Loucy (cell line): ENCODE data around the gene PADI1.

Experiments used
- H2AFZ ChIP-seq: fragments of 200-600 bp; sonication (generic); 2 replicates; pipeline ENCODE4 v1.6.0; 2016; ENCODE audit warnings: antibody characterized with exemption, mild to moderate bottlenecking, low read length, moderate library complexity
- H3F3A ChIP-seq: fragments of 200-600 bp; 2 replicates; pipeline ENCODE4 v1.6.0; 2016; ENCODE audit warnings: antibody characterized with exemption, low read depth, mild to moderate bottlenecking
- H3K27me3 ChIP-seq: fragments of 200-600 bp; sonication (generic); 2 replicates; pipeline ENCODE4 v1.6.1; 2014; ENCODE audit warnings: low read length, mild to moderate bottlenecking; ENCODE audit not compliant: insufficient read depth, poor library complexity, severe bottlenecking
- H3K36me3 ChIP-seq: fragments of 200-600 bp; sonication (generic); 2 replicates; pipeline ENCODE4 v1.6.1; 2016; ENCODE audit warnings: low read length; ENCODE audit not compliant: insufficient read depth
- H3K4me1 ChIP-seq: fragments of 200-600 bp; sonication (generic); 2 replicates; pipeline ENCODE4 v1.5.1; 2014; ENCODE audit warnings: low read length, mild to moderate bottlenecking; ENCODE audit not compliant: insufficient read depth, poor library complexity, severe bottlenecking
- H3K4me2 ChIP-seq: fragments of 200-600 bp; sonication (generic); 2 replicates; pipeline ENCODE4 v1.6.0; 2014; ENCODE audit warnings: antibody characterized with exemption, low read length, low read depth, mild to moderate bottlenecking; ENCODE audit not compliant: poor library complexity, severe bottlenecking
- H3K4me3 ChIP-seq: fragments of 200-600 bp; sonication (generic); 2 replicates; pipeline ENCODE4 v1.5.1; 2014; ENCODE audit warnings: low read length, mild to moderate bottlenecking, mixed read lengths; ENCODE audit not compliant: poor library complexity, severe bottlenecking
- H3K79me2 ChIP-seq: fragments of 200-600 bp; sonication (generic); 2 replicates; pipeline ENCODE4 v1.6.1; 2014; ENCODE audit warnings: low read length; ENCODE audit not compliant: insufficient read depth
- H3K9ac ChIP-seq: fragments of 200-600 bp; sonication (generic); 2 replicates; pipeline ENCODE4 v1.6.0; 2014; ENCODE audit warnings: mild to moderate bottlenecking, low read depth, low read length, moderate library complexity; ENCODE audit not compliant: poor library complexity, severe bottlenecking
- H3K9me2 ChIP-seq: fragments of 200-600 bp; sonication (generic); replicated peaks from 2 replicates; pipeline ENCODE4 v1.6.1; 2016; ENCODE audit warnings: low read depth, low read length, mixed read lengths
- H3K9me3 ChIP-seq: fragments of 200-600 bp; sonication (generic); 2 replicates; pipeline ENCODE4 v1.6.1; 2014; ENCODE audit warnings: mild to moderate bottlenecking, antibody characterized with exemption, low read length, low read depth; ENCODE audit not compliant: insufficient read depth
- H4K20me1 ChIP-seq: fragments of 200-600 bp; sonication (generic); 2 replicates; pipeline ENCODE4 v1.6.0; 2014; ENCODE audit warnings: antibody characterized with exemption, low read length, mild to moderate bottlenecking; ENCODE audit not compliant: insufficient read depth, poor library complexity, severe bottlenecking
- EZH2phosphoT487 ChIP-seq: fragments of 200-600 bp; IDR thresholded peaks from 2 replicates; pipeline ENCODE4 v1.6.1; 2018; ENCODE audit warnings: antibody characterized with exemption, mild to moderate bottlenecking, moderate library complexity, borderline replicate concordance
- TF ChIP-seq, protein P1 (sequence below): fragments of 200-600 bp; sonication (generic); conservative IDR thresholded peaks from 2 replicates; pipeline ENCODE4 v1.5.1; 2014; ENCODE audit warnings: mild to moderate bottlenecking, antibody characterized with exemption, low read length

Gene PADI1

DNA sequence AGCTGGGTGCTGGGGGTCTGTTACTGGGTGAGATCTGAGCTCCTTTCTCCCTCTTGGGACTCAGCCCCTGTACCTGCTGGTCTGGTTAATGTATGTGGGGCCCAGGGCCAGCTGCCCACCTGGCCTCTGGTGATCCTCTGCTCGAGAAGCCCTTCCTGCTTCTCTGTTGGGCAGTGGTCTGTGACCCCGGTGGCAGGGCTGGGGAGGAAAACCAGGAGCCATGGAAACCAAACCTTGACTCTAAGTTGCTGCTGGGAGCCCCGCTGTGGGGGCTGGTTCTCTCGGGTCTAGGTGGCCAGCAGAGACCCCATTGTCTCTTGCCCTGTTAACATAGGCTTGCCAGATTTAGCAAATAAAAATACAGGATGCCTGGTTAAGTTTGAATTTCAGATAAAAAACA is 1.3 kb downstream of the PADI1 start:
- TF ChIP-seq, protein P1, sequence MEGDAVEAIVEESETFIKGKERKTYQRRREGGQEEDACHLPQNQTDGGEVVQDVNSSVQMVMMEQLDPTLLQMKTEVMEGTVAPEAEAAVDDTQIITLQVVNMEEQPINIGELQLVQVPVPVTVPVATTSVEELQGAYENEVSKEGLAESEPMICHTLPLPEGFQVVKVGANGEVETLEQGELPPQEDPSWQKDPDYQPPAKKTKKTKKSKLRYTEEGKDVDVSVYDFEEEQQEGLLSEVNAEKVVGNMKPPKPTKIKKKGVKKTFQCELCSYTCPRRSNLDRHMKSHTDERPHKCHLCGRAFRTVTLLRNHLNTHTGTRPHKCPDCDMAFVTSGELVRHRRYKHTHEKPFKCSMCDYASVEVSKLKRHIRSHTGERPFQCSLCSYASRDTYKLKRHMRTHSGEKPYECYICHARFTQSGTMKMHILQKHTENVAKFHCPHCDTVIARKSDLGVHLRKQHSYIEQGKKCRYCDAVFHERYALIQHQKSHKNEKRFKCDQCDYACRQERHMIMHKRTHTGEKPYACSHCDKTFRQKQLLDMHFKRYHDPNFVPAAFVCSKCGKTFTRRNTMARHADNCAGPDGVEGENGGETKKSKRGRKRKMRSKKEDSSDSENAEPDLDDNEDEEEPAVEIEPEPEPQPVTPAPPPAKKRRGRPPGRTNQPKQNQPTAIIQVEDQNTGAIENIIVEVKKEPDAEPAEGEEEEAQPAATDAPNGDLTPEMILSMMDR = no peak
- TF ChIP-seq EZH2phosphoT487 = no peak
- Histone ChIP-seq H3K9me3 (no peaks in the 10 kb centered on the region), H3K4me3 (no peak overlapping the region), H3K9me2 (no peaks in the 10 kb centered on the region), H3K27me3 (no peaks in the 10 kb centered on the region), H3K79me2 (no peaks in the 10 kb centered on the region), H2AFZ (no peak overlapping the region), H4K20me1 (no peaks in the 10 kb centered on the region), H3K9ac (no peak overlapping the region), H3K4me1 (peaks cover 83% of the 10 kb centered on the region), H3F3A (0 out of 2 replicates have a peak, but pooled peaks cover 2% of the 10 kb centered on the region), H3K36me3 (no peaks in the 10 kb centered on the region), H3K4me2 (no peak overlapping the region)

DNA sequence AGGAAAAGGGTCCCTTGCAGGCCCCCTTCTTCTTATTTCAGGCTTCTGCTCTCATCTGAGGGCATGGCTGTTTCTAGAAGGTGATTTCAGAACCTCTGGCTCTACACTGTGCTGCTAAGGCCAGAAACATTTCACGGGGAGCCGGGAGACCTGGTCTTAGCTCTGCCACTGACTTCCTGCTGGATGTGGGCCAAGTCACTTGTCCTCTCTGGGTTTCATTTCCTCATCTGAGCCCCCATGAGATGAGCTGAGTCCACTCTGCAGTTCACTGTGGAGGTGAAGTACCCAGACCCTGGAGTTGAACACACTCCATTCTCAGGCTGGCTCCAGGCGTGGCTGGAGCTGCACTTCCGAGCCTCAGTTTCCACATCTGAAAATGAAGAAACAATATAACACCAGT is 2.1 kb downstream of the PADI1 start:
- Histone ChIP-seq H3K9ac (peak overlapping the region; percentile 40), H3K4me2 (peak overlapping the region; percentile 64), H2AFZ (peak overlapping the region; percentile 1; the same call in 1 of the 2 replicates), H3K27me3 (no peaks in the 10 kb centered on the region), H3K4me3 (peak overlapping the region; percentile 18), H3F3A (0 out of 2 replicates have a peak, but pooled peaks cover under 1% of the 10 kb centered on the region), H3K9me3 (no peaks in the 10 kb centered on the region), H3K36me3 (no peaks in the 10 kb centered on the region), H3K79me2 (no peaks in the 10 kb centered on the region), H3K4me1 (peaks cover 84% of the 10 kb centered on the region), H3K9me2 (no peaks in the 10 kb centered on the region), H4K20me1 (no peaks in the 10 kb centered on the region)
- TF ChIP-seq EZH2phosphoT487 = no peak
- TF ChIP-seq, protein P1 = no peak

DNA sequence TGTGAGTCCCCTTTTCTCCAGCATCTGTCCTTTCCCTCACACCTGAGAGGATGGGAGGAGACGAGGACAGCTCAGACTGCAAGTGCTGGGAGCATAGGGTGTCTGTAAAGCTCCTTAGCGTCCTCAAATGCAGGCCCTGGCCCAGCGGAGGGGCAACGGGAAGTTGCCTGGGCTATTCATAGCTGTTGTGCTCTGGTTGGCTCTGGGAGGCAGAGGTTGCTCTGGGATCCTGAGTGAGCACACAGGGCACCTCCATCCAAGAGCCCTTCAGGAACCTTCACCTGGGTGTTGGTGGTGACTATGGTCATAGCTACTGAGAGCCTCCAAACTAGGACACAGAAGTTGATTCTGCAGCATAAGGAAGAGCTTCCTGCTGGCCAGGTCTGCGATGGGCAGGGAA is 2.6 kb downstream of the PADI1 start:
- Histone ChIP-seq H3F3A (no peaks in the 10 kb centered on the region), H3K9me3 (no peaks in the 10 kb centered on the region), H3K9me2 (no peaks in the 10 kb centered on the region), H4K20me1 (no peaks in the 10 kb centered on the region), H3K36me3 (no peaks in the 10 kb centered on the region), H3K79me2 (no peaks in the 10 kb centered on the region), H3K27me3 (no peaks in the 10 kb centered on the region), H3K4me1 (peaks cover 84% of the 10 kb centered on the region), H3K4me3 (peak overlapping the region; percentile 18), H2AFZ (no peak overlapping the region), H3K4me2 (peak overlapping the region; percentile 64), H3K9ac (peak overlapping the region; percentile 40)
- TF ChIP-seq, protein P1 = no peak
- TF ChIP-seq EZH2phosphoT487 = no peak
